CD4-positive, CD25-positive, alpha-beta regulatory T cell (primary cell): ENCODE data around the gene SDK1. TPM values are rescaled to one million over a fixed set of nuclear protein-coding genes. Genes with fewer than 3 reads are reported as not detected.

Experiments
- ATAC-seq, 2 donors: fragments of 150-1000 bp; cut with Tn5 transposase; one replicate each; pipeline ENCODE4 v1.10.0; 2021; ENCODE audit warnings: low read depth in 2 of 2, moderate number of reproducible peaks in 2 of 2, moderate library complexity in 1 of 2
- DNase-seq, 3 donors: peaks; one replicate each; pipeline versions ENCODE4 v3.0.0 to v3.0.0-alpha.2; 2012 to 2022; ENCODE audit warnings: mixed read lengths in 1 of 3
- H3K27ac ChIP-seq: one replicate; pipeline ENCODE4 v1.7.0; 2013; ENCODE audit warnings: mild to moderate bottlenecking, low read length; ENCODE audit not compliant: insufficient read depth, poor library complexity, severe bottlenecking
- H3K27me3 ChIP-seq: one replicate; pipeline ENCODE4 v1.7.0; 2013; ENCODE audit warnings: low read length; ENCODE audit not compliant: control insufficient read depth, insufficient read depth
- H3K36me3 ChIP-seq: one replicate; pipeline ENCODE4 v1.7.0; 2013; ENCODE audit warnings: mild to moderate bottlenecking, low read length, moderate library complexity; ENCODE audit not compliant: control insufficient read depth, insufficient read depth
- H3K4me1 ChIP-seq: 2 replicates; pipeline ENCODE4 v1.7.0; 2013; ENCODE audit warnings: mild to moderate bottlenecking, low read length; ENCODE audit not compliant: insufficient read depth, control insufficient read depth, poor library complexity, severe bottlenecking
- H3K4me3 ChIP-seq: one replicate; pipeline ENCODE4 v1.7.0; 2013; ENCODE audit warnings: low read depth, mild to moderate bottlenecking, low read length, moderate library complexity
- H3K9me3 ChIP-seq, 2 experiments: 1 replicate in 1 of 2; 2 replicates in 1 of 2; pipeline ENCODE4 v1.7.0; 2013; ENCODE audit warnings: low read length in 2 of 2, mild to moderate bottlenecking in 1 of 2, moderate library complexity in 1 of 2; ENCODE audit not compliant: control insufficient read depth in 2 of 2
- H3K27ac Mint-ChIP-seq, 3 donors: one replicate each; pipeline ENCODE4 v1.8.0; 2020 to 2022; ENCODE audit warnings: mild to moderate bottlenecking in 3 of 3, mixed read lengths in 3 of 3, moderate library complexity in 2 of 3
- H3K27me3 Mint-ChIP-seq: one replicate; pipeline ENCODE4 v1.8.0; 2022; ENCODE audit warnings: mild to moderate bottlenecking, mixed read lengths
- H3K36me3 Mint-ChIP-seq: one replicate; pipeline ENCODE4 v1.8.0; 2020; ENCODE audit warnings: mixed read lengths
- H3K4me1 Mint-ChIP-seq, 4 donors: one replicate each; pipeline ENCODE4 v1.8.0; 2020 to 2022; ENCODE audit warnings: mixed read lengths in 4 of 4, mild to moderate bottlenecking in 1 of 4
- H3K4me3 Mint-ChIP-seq, 4 donors: one replicate each; pipeline ENCODE4 v1.8.0; 2020 to 2022; ENCODE audit warnings: mild to moderate bottlenecking in 4 of 4, mixed read lengths in 4 of 4, moderate library complexity in 3 of 4
- H3K9me3 Mint-ChIP-seq, 7 donors: one replicate each; pipeline ENCODE4 v1.8.0; 2020 to 2022; ENCODE audit warnings: mixed read lengths in 7 of 7, mild to moderate bottlenecking in 3 of 7, moderate library complexity in 2 of 7
- polyA plus RNA-seq, 4 donors: library from polyadenylated mRNA; unstranded; fragments of 300-500 nt; fragmentation: Illumina TruSeq; gene quantifications; one replicate each; pipeline ENCODE4 v1.2.3, GENCODE V29; 2021
- total RNA-seq: library from RNA; stranded (reverse); gene quantifications from one replicate; pipeline ENCODE4 v1.2.3, GENCODE V29; 2022

Gene SDK1
- total and polyA plus RNA-seq, 5 donors from 2014 or later = 0.47 TPM; not detected in 4

GRCh38 chr7:3469641-3470040 is 168.6 kb downstream of the SDK1 start:
- no peaks in the 10 kb centered on the region for H3K27me3 ChIP-seq
- H3K27ac Mint-ChIP-seq = no peak overlapping the region
- H3K9me3 Mint-ChIP-seq = no peaks in the 10 kb centered on the region

GRCh38 chr7:3480197-3480596 is 179.1 kb downstream of the SDK1 start:
- Mint-ChIP-seq H3K4me3 (no peak overlapping the region), H3K27me3 (peaks cover 28% of the 10 kb centered on the region), H3K4me1 (peaks cover 0 to 5% (median 0%) of the 10 kb centered on the region in 4 donors), H3K27ac (no peak overlapping the region), H3K36me3 (no peaks in the 10 kb centered on the region), H3K9me3 (no peaks in the 10 kb centered on the region)
- Histone ChIP-seq H3K27ac (no peak overlapping the region), H3K36me3 (no peaks in the 10 kb centered on the region), H3K27me3 (peaks cover 3% of the 10 kb centered on the region), H3K4me3 (no peak overlapping the region), H3K4me1 (no peaks in the 10 kb centered on the region), H3K9me3 (no peaks in the 10 kb centered on the region)
- DNase-seq (no peak), ATAC-seq (no peak)

More at GRCh38 chr7:3469641-3470040, 168.6 kb downstream of the SDK1 start:
- ATAC-seq (no peak), DNase-seq (no peak)
- Histone ChIP-seq H3K9me3 (no peaks in the 10 kb centered on the region), H3K4me1 (no peaks in the 10 kb centered on the region), H3K4me3 (no peak overlapping the region), H3K36me3 (no peaks in the 10 kb centered on the region), H3K27ac (no peak overlapping the region)
- no peak overlapping the region for H3K4me3 Mint-ChIP-seq
- peaks cover 0 to 5% (median 3%) of the 10 kb centered on the region in 4 donors for H3K4me1 Mint-ChIP-seq
- no peaks in the 10 kb centered on the region for H3K36me3 Mint-ChIP-seq
- H3K27me3 Mint-ChIP-seq = peaks cover 2% of the 10 kb centered on the region

- Histone ChIP-seq H3K27ac (no peak overlapping the region), H3K9me3 (no peaks in the 10 kb centered on the region), H3K4me3 (no peak overlapping the region), H3K36me3 (no peaks in the 10 kb centered on the region), H3K4me1 (no peaks in the 10 kb centered on the region), H3K27me3 (peaks cover 3% of the 10 kb centered on the region)
- Mint-ChIP-seq H3K9me3 (no peaks in the 10 kb centered on the region), H3K27ac (no peak overlapping the region), H3K4me1 (no peaks in the 10 kb centered on the region), H3K4me3 (no peak overlapping the region), H3K27me3 (peaks cover 30% of the 10 kb centered on the region), H3K36me3 (no peaks in the 10 kb centered on the region)
- ATAC-seq (no peak), DNase-seq (no peak)
Observed at GRCh38 chr7:3481435-3481834, 180.4 kb downstream of the SDK1 start.

GRCh38 chr7:3482147-3482921 is 181.3 kb downstream of the SDK1 start:
- no peaks in the 10 kb centered on the region for H3K36me3 ChIP-seq
- H3K4me3 ChIP-seq = no peak overlapping the region
- H3K4me1 Mint-ChIP-seq = no peaks in the 10 kb centered on the region
- no peak overlapping the region for H3K27ac ChIP-seq
- H3K9me3 Mint-ChIP-seq = no peaks in the 10 kb centered on the region
- no peaks in the 10 kb centered on the region for H3K4me1 ChIP-seq
- peaks cover 30% of the 10 kb centered on the region for H3K27me3 Mint-ChIP-seq
- ATAC-seq (no peak), DNase-seq (no peak)
- peaks cover 3% of the 10 kb centered on the region for H3K27me3 ChIP-seq
- H3K4me3 Mint-ChIP-seq = no peak overlapping the region
- no peaks in the 10 kb centered on the region for H3K9me3 ChIP-seq
- H3K27ac Mint-ChIP-seq = no peak overlapping the region
- H3K36me3 Mint-ChIP-seq = no peaks in the 10 kb centered on the region

GRCh38 chr7:3486841-3487240 is 185.8 kb downstream of the SDK1 start:
- Mint-ChIP-seq H3K4me1 (no peaks in the 10 kb centered on the region), H3K9me3 (no peaks in the 10 kb centered on the region), H3K27me3 (peaks cover 30% of the 10 kb centered on the region), H3K36me3 (no peaks in the 10 kb centered on the region), H3K4me3 (no peak overlapping the region), H3K27ac (no peak overlapping the region)
- ATAC-seq (no peak), DNase-seq (no peak)
- no peak overlapping the region for H3K4me3 ChIP-seq
- no peak overlapping the region for H3K27ac ChIP-seq
- no peaks in the 10 kb centered on the region for H3K36me3 ChIP-seq
- no peaks in the 10 kb centered on the region for H3K4me1 ChIP-seq
- H3K9me3 ChIP-seq = no peaks in the 10 kb centered on the region
- peaks cover 5% of the 10 kb centered on the region for H3K27me3 ChIP-seq

GRCh38 chr7:3488829-3489228 is 187.8 kb downstream of the SDK1 start:
- H3K36me3 Mint-ChIP-seq = no peaks in the 10 kb centered on the region
- DNase-seq (no peak), ATAC-seq (no peak)
- Histone ChIP-seq H3K27ac (no peak overlapping the region), H3K4me1 (no peaks in the 10 kb centered on the region), H3K36me3 (no peaks in the 10 kb centered on the region), H3K27me3 (peaks cover 5% of the 10 kb centered on the region), H3K9me3 (no peaks in the 10 kb centered on the region), H3K4me3 (no peak overlapping the region)
- H3K4me3 Mint-ChIP-seq = no peak overlapping the region
- H3K9me3 Mint-ChIP-seq = peaks cover 0 to 1% (median 0%) of the 10 kb centered on the region in 7 donors
- no peak overlapping the region for H3K27ac Mint-ChIP-seq
- H3K4me1 Mint-ChIP-seq = peaks cover 0 to 3% (median 0%) of the 10 kb centered on the region in 4 donors
- peaks cover 22% of the 10 kb centered on the region for H3K27me3 Mint-ChIP-seq

GRCh38 chr7:3493499-3493898 is 192.4 kb downstream of the SDK1 start:
- no peak for DNase-seq
- H3K4me3 Mint-ChIP-seq = no peak overlapping the region
- H3K4me1 Mint-ChIP-seq = peaks cover 0 to 6% (median 3%) of the 10 kb centered on the region in 4 donors
- no peaks in the 10 kb centered on the region for H3K36me3 ChIP-seq
- no peak overlapping the region for H3K27ac Mint-ChIP-seq
- H3K9me3 Mint-ChIP-seq = peaks cover 0 to 1% (median 0%) of the 10 kb centered on the region in 7 donors
- H3K27ac ChIP-seq = no peak overlapping the region
- ATAC-seq = no peak
- H3K4me1 ChIP-seq = no peaks in the 10 kb centered on the region
- no peaks in the 10 kb centered on the region for H3K36me3 Mint-ChIP-seq
- no peaks in the 10 kb centered on the region for H3K9me3 ChIP-seq
- H3K27me3 ChIP-seq = peaks cover 3% of the 10 kb centered on the region
- H3K4me3 ChIP-seq = no peak overlapping the region
- H3K27me3 Mint-ChIP-seq = peaks cover 14% of the 10 kb centered on the region

- H3K9me3 Mint-ChIP-seq = peaks cover 0 to 6% (median 2%) of the 10 kb centered on the region in 7 donors
Observed at GRCh38 chr7:3494947-3495346, 193.9 kb downstream of the SDK1 start.

More at GRCh38 chr7:3494947-3495346, 193.9 kb downstream of the SDK1 start:
- Mint-ChIP-seq H3K27ac (no peak overlapping the region), H3K4me3 (no peak overlapping the region), H3K4me1 (peaks cover 0 to 6% (median 3%) of the 10 kb centered on the region in 4 donors), H3K27me3 (peaks cover 20% of the 10 kb centered on the region), H3K36me3 (no peaks in the 10 kb centered on the region)
- Histone ChIP-seq H3K4me3 (no peak overlapping the region), H3K27me3 (no peaks in the 10 kb centered on the region), H3K9me3 (peaks cover 2 to 6% of the 10 kb centered on the region in 2 experiments), H3K4me1 (no peaks in the 10 kb centered on the region), H3K27ac (no peak overlapping the region), H3K36me3 (no peaks in the 10 kb centered on the region)
- DNase-seq (no peak), ATAC-seq (no peak)
